Ovary (tissue), 3 donors: ENCODE data around the gene DIO1.
"Not testable (repeated sequence)": the region's sequence is repeated elsewhere in the genome, so short reads cannot be mapped to it uniquely, and the experiment has no call there.

ENCODE experiments used
- CTCF ChIP-seq, 3 donors: fragments of 450-650 bp in 2 of 3; fragments of 200-600 bp in 1 of 3; IDR thresholded peaks; one replicate each; pipeline versions ENCODE4 v1.5.1 to v1.8.0; 2016 to 2022; ENCODE audit warnings: antibody characterized with exemption in 3 of 3, mild to moderate bottlenecking in 1 of 3
- EP300 ChIP-seq: sonication (generic); formaldehyde crosslinking; IDR thresholded peaks from one replicate; pipeline ENCODE4 v1.6.1; 2017; ENCODE audit warnings: antibody characterized with exemption
- POLR2A ChIP-seq: fragments of 450-650 bp; IDR thresholded peaks from one replicate; pipeline ENCODE4 v1.6.1; 2017; ENCODE audit warnings: antibody characterized with exemption, mild to moderate bottlenecking, moderate library complexity
- donor health status: DM: no; HTN: no; CAD: no.

DNA sequence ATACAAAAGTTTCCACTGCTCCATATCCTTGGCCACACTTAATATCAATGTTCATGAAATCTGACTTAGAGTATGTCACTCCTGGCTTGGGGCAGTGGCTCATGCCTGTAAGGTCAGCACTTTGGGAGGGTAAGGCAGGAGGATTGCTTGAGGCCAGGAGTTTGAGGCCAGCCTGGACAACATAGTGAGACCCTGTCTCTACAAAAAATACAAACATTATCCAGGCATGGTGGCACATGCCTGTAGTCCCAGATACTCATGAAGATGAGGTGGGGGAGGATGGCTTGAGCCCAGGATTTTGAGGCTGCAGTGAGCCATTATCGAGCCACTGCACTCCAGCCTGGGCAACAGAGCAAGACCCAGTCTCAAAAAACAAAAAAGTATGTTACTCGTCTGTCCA is 18.8 kb upstream of the DIO1 start:
- TF ChIP-seq CTCF (IDR thresholded peaks at IDR 0.05); POLR2A; EP300: not testable (repeated sequence)
